Activated T-cell treated with anti-CD3 and anti-CD28 coated beads, Interleukin-2, amount 50 U/mL, for 1 hour (primary cell): Measurements from ENCODE around the gene PRIM2.
"Not testable (repeated sequence)": the region's sequence is repeated elsewhere in the genome, so short reads cannot be mapped to it uniquely, and the experiment has no call there.

Experiments
- DNase-seq: peaks from one replicate; pipeline ENCODE4 v3.0.0-alpha.2; 2020

The PRIM2 gene

GRCh38 chr6:57658526-57658925, 341.1 kb downstream of the PRIM2 start:
- not testable (repeated sequence) for DNase-seq

GRCh38 chr6:57659794-57660193, 342.4 kb downstream of the PRIM2 start:
- DNase-seq: not testable (repeated sequence)

- DNase-seq: not testable (repeated sequence)
These were observed 343.5 kb downstream of the PRIM2 start for GRCh38 chr6:57660940-57661339.

GRCh38 chr6:57668108-57668507, 350.7 kb downstream of the PRIM2 start:
- not testable (repeated sequence) for DNase-seq

DNA sequence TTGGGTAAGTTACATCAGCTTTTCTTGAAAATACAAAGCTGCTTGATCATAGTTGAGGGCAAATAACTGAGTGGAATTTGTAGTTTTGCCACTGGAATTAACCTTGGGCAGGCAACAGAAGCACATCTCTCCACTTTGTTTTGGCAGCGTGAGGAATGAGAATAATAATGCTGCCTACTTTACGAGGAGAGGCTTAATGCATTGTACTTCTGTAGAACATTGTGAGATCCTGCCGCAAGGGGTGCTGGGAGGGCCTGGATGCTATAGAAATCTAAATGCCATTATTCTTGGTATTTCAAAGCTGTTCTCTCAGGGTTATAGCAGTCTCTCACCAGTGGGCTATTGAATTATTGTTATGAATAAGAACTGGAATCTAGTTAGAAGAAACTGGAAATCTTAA, 353.8 kb downstream of the PRIM2 start:
- DNase-seq: not testable (repeated sequence)

GRCh38 chr6:57671937-57672627, 354.7 kb downstream of the PRIM2 start:
- not testable (repeated sequence) for DNase-seq

DNA sequence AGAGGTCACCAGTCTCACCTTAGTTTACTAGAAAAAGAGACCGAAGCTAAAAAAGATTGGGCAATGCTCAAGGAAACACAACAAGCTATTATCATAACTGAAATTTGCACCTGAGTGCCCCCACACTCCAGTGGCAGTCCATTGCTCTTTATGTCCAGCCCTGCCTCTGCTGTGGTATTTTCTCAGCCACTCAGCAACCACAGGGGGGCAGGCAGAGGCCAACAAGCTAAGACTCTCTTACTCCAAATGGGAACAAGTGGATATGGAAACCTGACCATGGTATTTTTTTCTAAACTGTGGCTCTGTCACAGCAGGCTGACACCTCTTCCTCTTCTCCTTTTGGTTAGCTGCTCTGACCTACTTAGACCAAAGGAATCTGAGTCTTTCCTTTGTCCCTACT, 355.9 kb downstream of the PRIM2 start:
- DNase-seq: not testable (repeated sequence)

DNA sequence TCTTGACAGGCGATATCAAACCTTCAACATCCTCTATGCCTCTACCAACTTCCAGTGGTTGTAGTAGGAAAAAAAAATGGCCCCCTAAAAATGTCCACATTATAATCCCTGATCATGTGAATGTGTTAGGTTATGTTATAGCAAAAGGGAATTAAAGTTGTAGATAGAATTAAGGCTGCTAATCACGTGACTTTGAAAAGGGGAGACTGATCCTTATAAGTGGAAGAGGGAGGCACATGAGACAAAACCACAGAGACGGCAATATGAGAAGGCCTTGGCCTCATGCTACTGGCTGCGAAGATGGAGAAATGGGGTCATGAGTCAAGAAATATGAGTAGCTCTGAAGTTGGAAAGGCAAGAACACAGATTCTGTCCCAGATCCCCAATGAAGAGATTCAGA, 358.0 kb downstream of the PRIM2 start:
- DNase-seq: not testable (repeated sequence)

- not testable (repeated sequence) for DNase-seq
These were observed 379.0 kb downstream of the PRIM2 start for GRCh38 chr6:57696382-57696781.
